ENCODE measurements around the gene TEX14.
"Not testable (repeated sequence)": the region's sequence is repeated elsewhere in the genome, so short reads cannot be mapped to it uniquely, and the experiment has no call there.

The TEX14 gene

GRCh38 chr17:58576679-58577367 lies 115.0 kb downstream of the TEX14 start:
- no peaks in the 10 kb centered on the region for H3K36me3 Mint-ChIP-seq
- H3K27me3 Mint-ChIP-seq, result no peaks in the 10 kb centered on the region
- no peaks in the 10 kb centered on the region for H3K9me3 Mint-ChIP-seq
- no peak overlapping the region for H3K27ac Mint-ChIP-seq
- no peak for ATAC-seq
- no peaks in the 10 kb centered on the region for H3K4me1 Mint-ChIP-seq
- no peak overlapping the region for H3K4me3 Mint-ChIP-seq

GRCh38 chr17:58575511-58575910 lies 116.3 kb downstream of the TEX14 start:
- no peak for ATAC-seq
- H3K4me1 Mint-ChIP-seq, result no peaks in the 10 kb centered on the region
- no peak overlapping the region for H3K4me3 Mint-ChIP-seq
- no peaks in the 10 kb centered on the region for H3K27me3 Mint-ChIP-seq
- H3K27ac Mint-ChIP-seq, result no peak overlapping the region
- no peaks in the 10 kb centered on the region for H3K9me3 Mint-ChIP-seq
- H3K36me3 Mint-ChIP-seq, result no peaks in the 10 kb centered on the region

- H3K27me3 Mint-ChIP-seq, result no peaks in the 10 kb centered on the region
- no peak for ATAC-seq
- no peaks in the 10 kb centered on the region for H3K4me1 Mint-ChIP-seq
- H3K36me3 Mint-ChIP-seq, result no peaks in the 10 kb centered on the region
- no peaks in the 10 kb centered on the region for H3K9me3 Mint-ChIP-seq
- H3K4me3 Mint-ChIP-seq, result no peak overlapping the region
- H3K27ac Mint-ChIP-seq, result no peak overlapping the region
These were observed 117.8 kb downstream of the TEX14 start for GRCh38 chr17:58574025-58574424.

- Mint-ChIP-seq H3K9me3 (no peaks in the 10 kb centered on the region), H3K36me3 (no peaks in the 10 kb centered on the region), H3K4me3 (no peak overlapping the region), H3K4me1 (no peaks in the 10 kb centered on the region), H3K27me3 (no peaks in the 10 kb centered on the region), H3K27ac (no peak overlapping the region)
- no peak for ATAC-seq
These were observed 119.0 kb downstream of the TEX14 start for GRCh38 chr17:58572846-58573245.

GRCh38 chr17:58570758-58571157 lies 121.1 kb downstream of the TEX14 start:
- Mint-ChIP-seq H3K27me3 (no peaks in the 10 kb centered on the region), H3K36me3 (no peaks in the 10 kb centered on the region), H3K4me1 (no peaks in the 10 kb centered on the region), H3K27ac (no peak overlapping the region), H3K9me3 (no peaks in the 10 kb centered on the region), H3K4me3 (no peak overlapping the region)
- ATAC-seq, result no peak

- H3K27ac Mint-ChIP-seq, result no peak overlapping the region
- no peaks in the 10 kb centered on the region for H3K27me3 Mint-ChIP-seq
- no peaks in the 10 kb centered on the region for H3K4me1 Mint-ChIP-seq
- H3K36me3 Mint-ChIP-seq, result no peaks in the 10 kb centered on the region
- H3K9me3 Mint-ChIP-seq, result no peaks in the 10 kb centered on the region
- H3K4me3 Mint-ChIP-seq, result no peak overlapping the region
- ATAC-seq, result no peak
These were observed 122.6 kb downstream of the TEX14 start for GRCh38 chr17:58569196-58569595.

GRCh38 chr17:58568044-58568799 lies 123.6 kb downstream of the TEX14 start:
- Mint-ChIP-seq H3K27ac (no peak overlapping the region), H3K9me3 (no peaks in the 10 kb centered on the region), H3K27me3 (no peaks in the 10 kb centered on the region), H3K4me1 (no peaks in the 10 kb centered on the region), H3K4me3 (no peak overlapping the region), H3K36me3 (no peaks in the 10 kb centered on the region)
- ATAC-seq, result no peak

- Mint-ChIP-seq H3K4me3 (no peak overlapping the region), H3K27ac (no peak overlapping the region), H3K4me1 (no peaks in the 10 kb centered on the region), H3K36me3 (no peaks in the 10 kb centered on the region), H3K9me3 (no peaks in the 10 kb centered on the region), H3K27me3 (no peaks in the 10 kb centered on the region)
- ATAC-seq, result no peak
These were observed 126.2 kb downstream of the TEX14 start for GRCh38 chr17:58565389-58566311.

- Mint-ChIP-seq H3K27ac (no peak overlapping the region), H3K27me3 (no peaks in the 10 kb centered on the region), H3K4me3 (no peak overlapping the region), H3K36me3 (no peaks in the 10 kb centered on the region), H3K4me1 (no peaks in the 10 kb centered on the region), H3K9me3 (no peaks in the 10 kb centered on the region)
- no peak for ATAC-seq
These were observed 126.9 kb downstream of the TEX14 start for GRCh38 chr17:58564971-58565370.

GRCh38 chr17:58564243-58564642 lies 127.6 kb downstream of the TEX14 start:
- H3K4me1 Mint-ChIP-seq, result no peaks in the 10 kb centered on the region
- no peaks in the 10 kb centered on the region for H3K9me3 Mint-ChIP-seq
- no peak overlapping the region for H3K27ac Mint-ChIP-seq
- H3K36me3 Mint-ChIP-seq, result no peaks in the 10 kb centered on the region
- no peak for ATAC-seq
- no peaks in the 10 kb centered on the region for H3K27me3 Mint-ChIP-seq
- no peak overlapping the region for H3K4me3 Mint-ChIP-seq

- Mint-ChIP-seq H3K9me3 (no peaks in the 10 kb centered on the region), H3K36me3 (no peaks in the 10 kb centered on the region), H3K27me3 (no peaks in the 10 kb centered on the region), H3K27ac (no peak overlapping the region), H3K4me1 (peaks cover 16% of the 10 kb centered on the region), H3K4me3 (no peak overlapping the region)
- no peak for ATAC-seq
These were observed 131.3 kb downstream of the TEX14 start for GRCh38 chr17:58560511-58560910.

- Mint-ChIP-seq H3K9me3 (no peaks in the 10 kb centered on the region), H3K27ac (peak overlapping the region; percentile 7)
- ATAC-seq, result no peak
These were observed 133.9 kb downstream of the TEX14 start for GRCh38 chr17:58557981-58558380.

GRCh38 chr17:58556833-58557250 lies 135.0 kb downstream of the TEX14 start:
- Mint-ChIP-seq H3K27ac (peak overlapping the region; percentile 74), H3K4me3 (peak overlapping the region; percentile 41), H3K9me3 (no peaks in the 10 kb centered on the region), H3K36me3 (no peaks in the 10 kb centered on the region), H3K27me3 (no peaks in the 10 kb centered on the region), H3K4me1 (peaks cover 22% of the 10 kb centered on the region)
- ATAC-seq, result peak; percentile 58

More at GRCh38 chr17:58557981-58558380, 133.9 kb downstream of the TEX14 start:
- Mint-ChIP-seq H3K4me1 (peaks cover 22% of the 10 kb centered on the region), H3K36me3 (no peaks in the 10 kb centered on the region), H3K27me3 (no peaks in the 10 kb centered on the region), H3K4me3 (no peak overlapping the region)

- ATAC-seq, H3K27me3 Mint-ChIP-seq, H3K36me3 Mint-ChIP-seq, H3K4me3 Mint-ChIP-seq, H3K9me3 Mint-ChIP-seq: not testable (repeated sequence)
- Mint-ChIP-seq H3K27ac (peak overlapping the region; percentile 36), H3K4me1 (peaks cover 22% of the 10 kb centered on the region)
These were observed 136.7 kb downstream of the TEX14 start for GRCh38 chr17:58555109-58555508.

- ATAC-seq, result no peak
- no peaks in the 10 kb centered on the region for H3K4me1 Mint-ChIP-seq
- no peak overlapping the region for H3K4me3 Mint-ChIP-seq
- no peaks in the 10 kb centered on the region for H3K9me3 Mint-ChIP-seq
- peaks cover 6% of the 10 kb centered on the region for H3K27me3 Mint-ChIP-seq
- no peak overlapping the region for H3K27ac Mint-ChIP-seq
- H3K36me3 Mint-ChIP-seq, result no peaks in the 10 kb centered on the region
These were observed 150.6 kb downstream of the TEX14 start for GRCh38 chr17:58541249-58541648.

Measured in stimulated activated memory B cell treated with anti-CD40 and anti-IgM and Interleukin-4, amounts not matched to agents 10 μg/mL and 1 μg/mL and 100 μg/mL, for 72 hours (primary cell).